LoVo (cell line): ENCODE measurements around the gene TGFB2.

ENCODE experiments used
- DNase-seq: peaks from one replicate; pipeline ENCODE4 v3.0.0-alpha.2; 2016; ENCODE audit warnings: low spot score

TGFB2 gene

DNA sequence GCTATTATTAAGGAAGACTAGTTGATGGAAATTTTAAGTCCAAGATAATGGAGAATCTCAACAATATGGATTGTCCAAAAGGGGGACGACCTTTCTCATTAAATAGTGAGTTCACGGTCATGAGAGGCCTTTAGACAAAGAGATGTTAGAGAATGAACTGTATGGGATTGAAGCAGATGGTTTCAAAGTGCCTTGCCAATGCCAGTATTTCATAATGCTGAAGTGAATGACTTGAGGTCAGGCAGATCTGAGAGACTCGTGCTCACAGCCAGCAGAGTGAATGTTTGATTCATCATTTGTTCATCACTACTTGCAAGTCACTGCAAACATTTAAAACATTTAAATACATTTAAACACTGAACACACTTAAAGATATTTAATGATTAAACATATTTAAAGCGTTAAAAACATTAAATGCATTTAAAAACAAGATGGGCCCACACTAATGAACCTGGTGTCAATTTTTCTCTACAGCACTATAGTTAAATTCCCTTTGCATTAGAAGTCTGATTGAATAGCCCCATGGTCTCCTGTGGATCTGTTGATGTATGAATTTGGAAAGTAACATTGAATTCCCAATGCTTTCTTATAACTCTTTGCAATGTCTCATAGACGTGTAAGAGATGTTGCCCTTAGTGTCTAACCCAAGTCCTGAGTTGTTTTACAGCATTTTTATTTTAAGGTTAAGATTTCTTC, 80.7 kb downstream of the TGFB2 start:
- DNase-seq: no peak

DNA sequence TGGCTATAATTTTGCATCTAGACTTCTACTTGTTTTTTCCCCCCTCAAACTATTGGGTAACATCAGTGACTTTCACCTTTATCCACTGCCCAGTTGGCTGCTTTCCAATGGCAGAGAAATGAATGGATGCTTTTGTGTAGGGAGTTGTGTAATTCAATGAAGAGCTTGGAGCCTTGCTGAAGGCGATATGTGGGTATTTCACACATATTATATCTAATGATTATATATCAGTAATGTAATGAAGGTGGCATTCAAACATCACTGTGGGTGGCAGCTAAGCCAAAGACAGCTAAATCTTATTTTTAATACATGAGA, 81.2 kb downstream of the TGFB2 start:
- DNase-seq: no peak

DNA sequence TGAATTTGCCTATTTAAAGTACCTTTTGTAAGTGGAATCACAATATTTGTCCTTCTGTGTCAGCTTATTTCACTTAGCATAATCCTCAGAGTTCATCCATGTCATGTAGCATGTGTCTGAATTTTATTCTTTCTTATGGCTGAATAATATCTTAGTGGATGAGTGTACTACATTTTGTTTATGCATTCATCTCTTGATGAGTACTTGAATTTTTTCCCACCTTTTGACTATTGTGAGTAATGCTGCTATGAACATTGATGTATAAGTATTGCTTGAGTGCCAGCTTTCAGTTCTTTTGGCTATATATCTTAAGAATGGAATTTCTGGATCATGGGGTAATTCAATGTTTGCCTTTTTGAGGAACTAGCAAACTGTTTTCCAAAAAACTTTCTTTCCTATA, 84.2 kb downstream of the TGFB2 start:
- no peak for DNase-seq

DNA sequence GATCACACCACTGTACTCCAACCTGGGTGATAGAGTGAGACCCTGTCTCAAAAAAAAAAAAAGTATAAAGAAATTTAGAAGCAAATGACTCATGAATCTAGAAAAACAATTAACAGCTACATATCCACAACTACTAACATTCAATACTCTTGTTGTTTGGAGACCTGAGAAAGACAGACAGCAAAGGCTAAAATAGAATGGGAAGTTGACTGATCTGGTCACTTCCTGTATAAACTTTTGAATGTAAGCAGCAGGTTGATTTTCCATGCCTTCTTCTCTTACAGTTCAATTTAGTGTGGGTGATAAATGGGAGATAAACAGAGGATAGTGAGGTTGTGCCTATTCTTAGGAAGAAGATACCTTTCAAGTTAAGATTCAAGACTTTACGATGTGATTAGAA, 85.2 kb downstream of the TGFB2 start:
- no peak for DNase-seq

DNA sequence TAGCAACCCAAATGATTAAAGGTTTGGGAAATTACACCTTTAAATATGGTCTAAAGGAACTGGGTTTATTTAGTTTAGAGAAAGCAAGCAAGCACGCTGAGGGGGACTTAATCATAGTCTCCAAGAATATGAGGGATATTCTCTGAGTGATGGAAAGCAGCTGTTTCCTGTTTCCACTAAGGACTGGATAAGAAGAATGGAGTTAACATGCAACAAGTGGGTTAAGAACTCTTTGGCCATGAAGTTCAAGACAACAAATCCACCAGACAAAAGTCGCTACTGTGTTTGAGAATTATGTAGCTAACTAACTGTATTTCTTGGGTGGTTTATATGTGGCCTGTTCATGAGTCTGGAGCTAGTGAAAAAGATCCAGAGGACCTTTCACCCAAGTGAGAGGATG, 85.7 kb downstream of the TGFB2 start:
- DNase-seq: no peak

DNA sequence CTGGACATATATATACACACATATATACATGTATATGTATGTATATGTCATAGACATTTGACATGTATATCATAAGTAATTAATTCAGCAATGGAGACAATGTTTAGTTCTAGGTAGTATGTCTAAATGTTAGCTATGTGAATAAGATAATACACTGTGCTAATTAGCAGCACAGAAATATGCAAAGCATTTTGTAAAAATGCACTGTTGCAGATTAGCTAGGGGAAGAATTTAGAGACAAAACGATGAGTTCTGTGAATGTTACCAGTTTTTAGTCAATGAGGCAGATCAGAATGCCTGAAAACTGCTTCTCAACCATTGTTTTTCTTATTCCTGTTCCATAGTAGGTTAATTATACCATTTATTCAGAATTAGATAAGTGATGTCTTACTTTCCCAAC, 86.3 kb downstream of the TGFB2 start:
- no peak for DNase-seq

DNA sequence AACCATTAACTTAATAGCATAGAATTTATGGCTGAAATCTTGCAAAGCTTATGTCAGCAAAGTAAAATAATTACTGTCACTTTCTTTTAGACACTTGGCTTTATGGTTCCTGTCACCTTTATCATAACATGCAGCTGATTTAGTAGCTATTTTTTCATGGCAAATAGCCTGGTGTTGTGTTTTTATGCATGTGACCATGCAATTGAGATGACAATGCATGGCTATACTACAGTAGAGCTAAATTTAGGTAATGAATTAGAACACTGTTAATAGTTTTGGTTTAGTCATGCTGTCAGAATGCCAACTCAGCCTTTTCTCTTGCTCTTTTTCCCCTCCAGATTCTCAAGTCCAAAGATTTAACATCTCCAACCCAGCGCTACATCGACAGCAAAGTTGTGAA, 88.6 kb downstream of the TGFB2 start:
- DNase-seq: no peak

DNA sequence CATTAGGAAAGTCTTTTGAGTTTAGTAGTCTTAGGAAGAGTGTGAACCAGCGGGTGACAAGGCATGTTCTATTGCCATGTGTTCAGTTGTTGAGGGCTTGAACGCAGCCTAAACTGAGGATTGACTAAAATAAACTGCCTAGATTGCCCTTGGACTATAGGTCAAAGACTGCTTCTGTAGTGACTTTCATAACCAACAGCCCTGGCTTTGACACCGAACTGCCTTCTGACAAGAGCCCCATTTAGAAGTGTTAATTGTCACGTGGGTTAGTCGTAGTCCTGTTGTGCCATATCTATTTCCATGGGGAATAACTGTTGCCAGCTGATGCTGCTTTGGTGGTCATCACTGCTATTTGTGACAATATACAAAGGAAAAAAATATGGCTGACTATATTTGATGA, 90.4 kb downstream of the TGFB2 start:
- DNase-seq: no peak

DNA sequence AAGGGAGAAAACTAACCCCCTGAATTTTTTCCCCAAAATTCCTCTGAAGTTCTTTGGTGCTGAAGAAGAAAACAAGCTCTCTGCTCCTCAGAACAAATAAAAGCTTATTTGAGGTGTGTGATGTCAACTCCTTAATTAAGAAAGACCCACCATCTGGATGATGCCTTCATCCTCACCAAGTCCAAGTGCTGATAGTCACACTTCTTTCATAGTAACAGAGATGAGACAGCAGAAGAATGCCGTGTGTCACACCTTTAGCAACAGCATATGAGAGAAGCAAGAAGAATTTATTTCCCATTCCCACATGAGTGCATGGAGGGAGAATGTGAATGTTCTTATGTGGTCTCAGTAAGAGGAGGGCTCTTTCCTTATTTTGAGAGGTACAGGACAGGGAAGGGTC, 91.2 kb downstream of the TGFB2 start:
- DNase-seq: no peak

DNA sequence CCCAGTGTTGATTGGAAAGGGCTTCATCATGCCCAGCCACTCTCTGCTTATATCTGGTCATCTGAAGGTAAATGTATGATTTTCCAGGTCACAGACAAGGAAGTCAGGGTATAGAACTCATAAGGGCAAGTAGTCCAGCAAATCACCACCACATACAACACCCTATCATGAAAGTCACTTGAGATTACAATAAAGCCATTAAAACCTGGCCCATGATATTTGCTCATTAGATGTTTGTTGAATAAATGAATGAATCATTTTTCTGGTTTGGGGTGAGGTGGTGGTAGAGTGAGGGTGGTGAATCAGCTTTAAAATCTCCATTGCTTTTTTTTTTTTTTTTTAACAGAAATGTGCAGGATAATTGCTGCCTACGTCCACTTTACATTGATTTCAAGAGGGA, 91.9 kb downstream of the TGFB2 start:
- DNase-seq: no peak

DNA sequence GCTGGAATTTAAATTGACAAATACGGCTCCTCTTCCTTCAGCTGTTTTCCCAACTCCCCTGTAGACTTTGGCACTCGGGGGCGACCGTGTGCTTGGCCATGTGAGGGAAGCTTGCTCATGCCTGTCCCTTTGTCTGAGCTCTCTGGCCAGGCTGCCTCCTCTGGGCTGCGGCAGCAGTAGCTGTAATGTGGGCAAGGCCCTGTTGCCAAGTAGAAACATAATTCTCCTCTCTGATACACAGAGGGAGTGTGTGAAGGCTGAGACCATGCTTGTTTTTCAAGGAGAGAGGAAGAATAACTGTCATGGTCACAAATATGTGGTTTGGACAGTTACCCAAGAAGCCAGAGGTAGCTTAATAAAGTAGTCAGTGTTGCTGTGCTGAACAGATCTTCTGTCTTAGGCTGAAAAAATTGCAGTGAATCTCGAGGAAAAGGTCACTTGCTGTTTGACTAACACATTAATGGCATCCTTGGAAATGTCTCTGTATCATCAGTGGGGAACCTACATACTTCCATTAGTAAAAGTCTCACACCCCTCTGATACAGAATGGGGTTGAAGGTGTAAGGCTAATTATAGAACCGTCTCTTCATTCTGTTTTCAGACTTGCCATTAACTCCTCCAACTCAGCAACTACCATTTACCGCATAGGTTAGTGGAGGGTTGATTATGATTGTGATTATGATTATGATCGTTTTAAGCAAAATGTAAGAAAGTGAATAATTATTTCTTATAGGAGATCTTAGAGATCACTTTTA, 94.6 kb downstream of the TGFB2 start:
- no peak for DNase-seq

DNA sequence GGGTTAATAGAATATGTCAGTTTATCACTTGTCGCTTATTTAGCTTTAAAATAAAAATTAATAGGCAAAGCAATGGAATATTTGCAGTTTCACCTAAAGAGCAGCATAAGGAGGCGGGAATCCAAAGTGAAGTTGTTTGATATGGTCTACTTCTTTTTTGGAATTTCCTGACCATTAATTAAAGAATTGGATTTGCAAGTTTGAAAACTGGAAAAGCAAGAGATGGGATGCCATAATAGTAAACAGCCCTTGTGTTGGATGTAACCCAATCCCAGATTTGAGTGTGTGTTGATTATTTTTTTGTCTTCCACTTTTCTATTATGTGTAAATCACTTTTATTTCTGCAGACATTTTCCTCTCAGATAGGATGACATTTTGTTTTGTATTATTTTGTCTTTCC, 98.1 kb downstream of the TGFB2 start:
- DNase-seq: no peak

DNA sequence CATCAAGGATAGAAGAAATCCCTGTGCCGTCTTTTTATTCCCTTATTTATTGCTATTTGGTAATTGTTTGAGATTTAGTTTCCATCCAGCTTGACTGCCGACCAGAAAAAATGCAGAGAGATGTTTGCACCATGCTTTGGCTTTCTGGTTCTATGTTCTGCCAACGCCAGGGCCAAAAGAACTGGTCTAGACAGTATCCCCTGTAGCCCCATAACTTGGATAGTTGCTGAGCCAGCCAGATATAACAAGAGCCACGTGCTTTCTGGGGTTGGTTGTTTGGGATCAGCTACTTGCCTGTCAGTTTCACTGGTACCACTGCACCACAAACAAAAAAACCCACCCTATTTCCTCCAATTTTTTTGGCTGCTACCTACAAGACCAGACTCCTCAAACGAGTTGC, 99.0 kb downstream of the TGFB2 start:
- no peak for DNase-seq

DNA sequence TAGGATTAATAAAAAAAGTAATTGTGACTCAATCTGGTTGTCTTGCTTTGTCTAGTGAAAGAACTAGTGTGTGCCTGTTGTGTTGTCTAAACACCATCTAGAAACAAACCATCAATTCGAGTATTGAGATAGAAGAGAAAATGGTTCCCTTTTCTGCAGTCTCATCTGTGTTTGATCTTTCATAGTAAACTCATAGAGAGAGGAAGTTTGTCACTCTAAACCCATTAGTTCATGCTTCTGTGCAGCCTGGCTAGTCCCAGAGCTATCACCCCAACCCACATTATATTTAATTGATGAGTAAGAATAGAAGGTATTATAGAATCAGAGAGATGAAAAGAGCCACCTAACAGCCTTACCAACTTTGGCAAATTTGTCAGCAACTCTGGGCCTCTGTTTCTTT, 99.5 kb downstream of the TGFB2 start:
- no peak for DNase-seq

DNA sequence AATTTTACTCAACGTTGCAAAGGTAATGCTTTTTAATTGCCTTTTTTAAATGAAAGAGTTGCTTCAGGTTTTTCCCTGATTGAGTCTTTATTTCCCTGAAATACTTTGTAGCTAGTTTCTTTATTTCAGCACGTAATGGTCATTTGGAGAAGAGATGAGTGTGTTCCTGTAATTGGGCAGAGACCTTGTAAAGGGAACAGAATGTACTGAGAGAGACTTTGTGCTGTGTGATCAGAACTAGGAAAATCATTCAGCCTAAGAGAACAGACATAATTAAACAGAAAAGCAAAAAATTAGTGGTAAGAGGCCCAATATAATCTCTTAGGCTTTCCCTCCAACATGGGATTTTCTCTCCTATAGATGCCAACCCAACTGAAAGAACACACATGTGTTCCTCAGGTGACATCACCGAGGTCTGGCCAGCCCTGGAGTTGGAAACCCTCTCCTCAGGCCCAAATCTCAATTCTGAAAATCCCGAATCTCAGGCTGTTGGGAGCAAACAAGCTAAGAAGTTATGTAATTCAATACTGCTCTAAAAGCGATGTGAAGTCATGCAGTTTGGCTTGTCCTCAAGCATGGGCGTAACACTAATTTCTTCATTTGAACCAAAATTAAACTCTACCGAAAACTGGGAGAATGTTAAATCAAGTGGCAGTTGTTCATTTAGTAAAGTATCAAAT, 102.0 kb downstream of the TGFB2 start:
- no peak for DNase-seq

DNA sequence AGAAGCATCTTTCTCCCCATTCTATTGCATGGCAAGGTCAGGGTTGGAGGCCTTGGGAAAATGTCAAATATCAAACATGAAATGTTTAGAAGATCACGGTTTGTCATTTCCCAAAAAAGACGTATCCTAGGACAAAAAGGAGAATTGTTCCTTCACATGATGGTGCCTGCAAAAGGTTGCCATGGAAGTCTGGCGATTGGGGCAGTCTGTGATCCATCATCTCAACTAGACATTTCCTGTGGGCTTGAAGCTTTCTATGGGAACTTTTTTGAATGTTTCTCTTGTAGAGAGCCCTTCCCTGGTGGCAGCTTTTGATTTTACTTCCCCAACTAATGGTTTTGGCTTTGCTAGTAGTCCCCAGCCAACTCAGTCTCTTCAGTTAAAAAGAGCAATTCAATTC, 106.3 kb downstream of the TGFB2 start:
- DNase-seq: no peak

DNA sequence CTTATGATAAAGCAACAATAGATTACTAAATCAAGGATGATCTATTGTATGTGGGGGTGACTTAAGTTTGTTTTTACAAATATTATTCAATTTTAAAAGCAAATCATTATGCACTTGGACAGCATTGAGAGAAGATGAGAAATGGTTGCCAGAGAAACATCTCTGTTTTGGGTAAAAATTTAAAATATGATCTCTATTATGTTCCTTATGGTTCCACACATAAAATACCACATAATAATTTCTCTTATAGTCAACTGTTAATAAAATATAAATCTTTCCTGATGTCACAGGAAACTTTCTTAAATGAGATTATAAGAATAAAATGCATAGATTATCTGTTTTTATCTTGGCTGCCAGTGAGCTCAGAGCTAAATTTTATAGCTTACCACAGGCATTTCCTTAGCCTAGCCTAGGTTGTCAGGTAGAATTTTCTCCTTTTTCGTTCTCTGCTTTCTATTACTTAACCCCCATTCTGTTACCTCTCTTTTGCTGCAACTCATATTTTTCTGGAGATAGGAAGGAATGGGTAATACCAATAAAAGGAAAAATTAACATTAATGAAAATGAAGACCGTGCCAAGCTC, 109.7 kb downstream of the TGFB2 start:
- DNase-seq: no peak

DNA sequence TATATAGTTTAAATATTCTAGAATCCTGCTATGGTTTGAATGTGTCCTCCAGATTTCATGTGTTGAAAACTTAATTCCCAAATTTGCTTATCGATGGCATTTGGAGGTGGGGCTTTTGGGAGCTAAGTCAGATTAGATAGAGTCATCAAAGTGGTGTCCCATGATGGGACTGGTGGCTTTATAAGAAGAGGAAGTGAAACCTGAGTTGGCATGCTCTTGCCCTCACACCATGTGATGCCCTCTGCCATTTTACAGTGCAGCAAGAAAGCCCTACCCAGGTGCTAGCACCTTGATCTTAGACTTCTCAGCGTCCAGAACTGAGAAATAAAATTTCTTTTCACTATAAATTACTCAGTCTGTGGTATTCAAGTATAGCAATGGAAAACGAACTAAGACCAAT, 111.3 kb downstream of the TGFB2 start:
- DNase-seq: no peak

DNA sequence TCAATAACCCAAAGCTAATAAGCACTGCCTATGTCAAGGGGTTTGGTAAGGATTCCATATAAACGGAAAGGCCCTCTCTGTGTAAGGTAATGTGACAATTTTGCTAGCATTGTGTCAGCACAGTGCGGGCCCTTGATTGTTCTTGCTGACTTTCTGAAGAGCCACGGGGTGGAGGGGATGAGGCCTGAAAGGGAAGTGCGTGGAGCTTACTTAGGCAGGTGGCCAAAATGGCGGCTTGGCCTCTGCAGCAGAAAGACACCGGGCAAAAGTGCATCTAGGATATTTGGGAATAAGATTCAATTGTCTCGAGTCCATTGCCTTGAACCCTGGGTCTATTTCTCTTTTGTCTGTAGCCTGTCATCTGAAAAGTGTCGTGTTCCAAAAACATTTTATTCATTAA, 114.3 kb downstream of the TGFB2 start:
- no peak for DNase-seq

DNA sequence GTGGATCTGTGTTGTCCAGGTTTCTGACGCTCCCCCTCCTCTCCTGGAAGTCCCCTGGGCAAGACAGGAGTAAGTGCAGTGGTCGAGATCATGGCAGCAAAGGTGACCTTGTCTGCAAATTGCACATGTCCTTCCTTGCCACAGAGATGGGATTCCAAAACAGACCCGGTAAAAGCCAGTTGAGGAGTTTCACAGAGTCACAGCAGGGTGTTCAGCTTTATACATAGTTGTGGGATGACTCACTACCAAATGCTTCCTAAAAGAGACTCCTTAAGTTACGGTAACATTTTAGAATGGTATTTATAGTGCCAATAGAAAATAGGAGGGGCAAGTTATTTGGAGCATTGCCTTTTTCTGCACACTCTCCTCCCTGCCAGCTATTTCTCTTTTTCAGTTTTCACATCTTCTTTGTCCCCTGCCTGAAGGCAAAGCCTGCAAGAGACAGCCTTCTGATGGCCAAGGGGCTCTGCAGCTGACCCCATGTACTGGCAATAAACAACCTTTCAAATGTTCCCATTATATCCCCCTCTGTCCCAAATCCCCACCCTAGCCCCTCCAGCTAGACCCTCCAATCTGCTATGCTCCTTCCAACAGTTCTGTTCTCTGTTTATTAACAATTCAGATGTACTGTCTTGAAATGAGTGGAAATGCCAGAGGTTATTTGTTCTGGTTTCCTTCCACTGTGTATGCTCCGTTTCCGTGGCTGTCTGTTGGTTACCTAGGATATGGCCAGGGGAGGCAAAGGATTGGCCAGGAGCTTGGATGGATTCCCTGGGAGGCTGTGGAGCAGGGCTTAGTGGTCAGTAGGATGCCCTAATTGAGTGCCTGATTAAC, 115.0 kb downstream of the TGFB2 start:
- peak; percentile 77 for DNase-seq

DNA sequence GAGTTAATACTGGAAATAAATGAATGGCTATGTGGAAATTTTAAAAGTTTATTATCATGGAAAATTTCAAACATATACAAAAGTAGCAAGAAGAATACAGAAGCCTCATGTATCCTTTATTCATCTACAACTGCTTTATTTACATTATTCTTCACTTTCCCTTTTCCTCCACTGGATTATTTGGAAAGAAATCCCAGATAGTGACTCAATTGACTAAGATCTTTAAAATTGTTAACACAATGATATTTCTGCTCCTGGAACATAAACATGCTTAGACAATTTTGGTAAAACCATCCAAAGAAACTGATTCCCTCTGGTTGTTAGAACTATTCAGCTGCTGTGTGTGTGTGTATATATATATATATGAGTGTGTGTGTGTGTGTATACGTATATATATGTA, 116.2 kb downstream of the TGFB2 start:
- no peak for DNase-seq

DNA sequence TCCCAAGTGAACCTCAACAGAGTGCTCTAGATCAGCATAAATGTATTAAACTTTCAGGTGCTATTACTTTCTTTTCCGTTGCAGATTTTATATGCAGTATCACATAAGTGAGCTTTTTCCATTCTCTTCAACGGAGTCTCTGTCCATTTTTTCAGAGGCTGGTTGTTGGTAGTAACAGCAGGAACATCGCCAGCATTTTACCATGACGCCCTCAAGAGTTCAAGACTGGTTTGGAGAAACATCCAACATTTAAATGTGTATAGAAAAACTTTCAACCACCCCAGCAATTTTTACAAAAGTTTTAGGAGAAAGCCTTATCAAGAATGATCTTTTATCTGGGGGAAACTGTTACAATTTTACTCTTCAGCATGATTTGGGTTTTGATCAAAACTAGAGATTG, 117.0 kb downstream of the TGFB2 start:
- no peak for DNase-seq
